COLO829 (cell line): ENCODE measurements around the gene OPRL1.

ENCODE experiments used
- DNase-seq: peaks from one replicate; pipeline ENCODE4 v3.0.0; 2012; ENCODE audit warnings: low spot score

OPRL1 gene

GRCh38 chr20:64072498-64073063 is 7.3 kb upstream of the OPRL1 start:
- DNase-seq, result no peak

- DNase-seq, result no peak
Measured at GRCh38 chr20:64073476-64074183, 6.3 kb upstream of the OPRL1 start.

GRCh38 chr20:64074184-64074789 is 5.6 kb upstream of the OPRL1 start:
- DNase-seq, result no peak

GRCh38 chr20:64074963-64075362 is 4.9 kb upstream of the OPRL1 start:
- no peak for DNase-seq

- DNase-seq, result no peak
Measured at GRCh38 chr20:64075556-64075955, 4.3 kb upstream of the OPRL1 start.

- DNase-seq, result no peak
Measured at GRCh38 chr20:64076061-64076997, 3.6 kb upstream of the OPRL1 start.

- no peak for DNase-seq
Measured at GRCh38 chr20:64077094-64077493, 2.8 kb upstream of the OPRL1 start.

- DNase-seq, result no peak
Measured at GRCh38 chr20:64077541-64077875, 2.4 kb upstream of the OPRL1 start.

- no peak for DNase-seq
Measured at GRCh38 chr20:64077876-64078551, 1.9 kb upstream of the OPRL1 start.

- no peak for DNase-seq
Measured at GRCh38 chr20:64078934-64079272, 979 bp upstream of the OPRL1 start.

- no peak for DNase-seq
Measured at GRCh38 chr20:64079273-64080012, 439 bp upstream of the OPRL1 start, which contains the start of gene RGS19. Gene RGS19, minus strand, starts transcription at chr20:64079518. Its CDS starts 2,632 bp downstream, at chr20:64076886.

- no peak for DNase-seq
Measured at GRCh38 chr20:64080813-64081623, 1.1 kb downstream of the OPRL1 start.

GRCh38 chr20:64081624-64081964 is 1.7 kb downstream of the OPRL1 start:
- DNase-seq, result no peak

GRCh38 chr20:64082126-64082731 is 2.3 kb downstream of the OPRL1 start:
- DNase-seq, result no peak

- DNase-seq, result no peak
Measured at GRCh38 chr20:64082820-64083377, 3.0 kb downstream of the OPRL1 start.

GRCh38 chr20:64083378-64083803 is 3.5 kb downstream of the OPRL1 start:
- no peak for DNase-seq

- no peak for DNase-seq
Measured at GRCh38 chr20:64083804-64084684, 4.2 kb downstream of the OPRL1 start, which contains the start of gene LKAAEAR1. Gene LKAAEAR1, minus strand, starts transcription at chr20:64084398. Its CDS starts 179 bp downstream, at chr20:64084219.

GRCh38 chr20:64084685-64085152 is 4.8 kb downstream of the OPRL1 start:
- DNase-seq, result no peak
